GM21737 (cell line): ENCODE results near the gene MSH3.

ENCODE experiments used
- ATAC-seq: cut with Tn5 transposase; IDR thresholded peaks from one replicate; pipeline ENCODE4 v1.9.1; 2021; ENCODE audit warnings: mild to moderate bottlenecking, moderate library complexity; ENCODE audit not compliant: unreplicated experiment

Gene MSH3

GRCh38 chr5:80654391-80655230 is at the start of gene MSH3, which contains the start of gene DHFR:
TSS of gene MSH3 (plus strand) at chr5:80654652. CDS start at chr5:80654728, 76 bp downstream.
TSS of gene DHFR (minus strand) at chr5:80654983. CDS start at chr5:80654489, 494 bp downstream.
- ATAC-seq: peak; percentile 44

- ATAC-seq: no peak
Measured at GRCh38 chr5:80607343-80607742, 47.1 kb upstream of the MSH3 start.

- peak; percentile 90 for ATAC-seq
Measured at GRCh38 chr5:80607832-80608231, 46.6 kb upstream of the MSH3 start.

- no peak for ATAC-seq
Measured at GRCh38 chr5:80608731-80609130, 45.7 kb upstream of the MSH3 start.

GRCh38 chr5:80609692-80610091 is 44.8 kb upstream of the MSH3 start:
- no peak for ATAC-seq

- no peak for ATAC-seq
Measured at GRCh38 chr5:80615266-80615914, 39.1 kb upstream of the MSH3 start.

GRCh38 chr5:80618438-80618837 is 36.0 kb upstream of the MSH3 start:
- ATAC-seq: no peak

- ATAC-seq: no peak
Measured at GRCh38 chr5:80619086-80619485, 35.4 kb upstream of the MSH3 start.

- ATAC-seq: no peak
Measured at GRCh38 chr5:80620211-80620610, 34.2 kb upstream of the MSH3 start.

- no peak for ATAC-seq
Measured at GRCh38 chr5:80622756-80623155, 31.7 kb upstream of the MSH3 start.

GRCh38 chr5:80623999-80624398 is 30.5 kb upstream of the MSH3 start:
- ATAC-seq: no peak

GRCh38 chr5:80625230-80625629 is 29.2 kb upstream of the MSH3 start:
- no peak for ATAC-seq

- ATAC-seq: no peak
Measured at GRCh38 chr5:80629281-80629680, 25.2 kb upstream of the MSH3 start.

GRCh38 chr5:80631278-80632259 is 22.9 kb upstream of the MSH3 start:
- no peak for ATAC-seq

- ATAC-seq: no peak
Measured at GRCh38 chr5:80632700-80633099, 21.8 kb upstream of the MSH3 start.

GRCh38 chr5:80634193-80634592 is 20.3 kb upstream of the MSH3 start:
- ATAC-seq: no peak

GRCh38 chr5:80641353-80641752 is 13.1 kb upstream of the MSH3 start:
- no peak for ATAC-seq

GRCh38 chr5:80644900-80645299 is 9.6 kb upstream of the MSH3 start:
- no peak for ATAC-seq

GRCh38 chr5:80646926-80647325 is 7.5 kb upstream of the MSH3 start:
- ATAC-seq: no peak

GRCh38 chr5:80653502-80653901 is 950 bp upstream of the MSH3 start:
- no peak for ATAC-seq

GRCh38 chr5:80654054-80654390 is 430 bp upstream of the MSH3 start:
- ATAC-seq: no peak
